ENCODE measurements around the gene KDM8. TPM values are rescaled to one million over a fixed set of nuclear protein-coding genes. Genes with fewer than 3 reads are reported as not detected.
"Not testable (repeated sequence)": the region's sequence is repeated elsewhere in the genome, so short reads cannot be mapped to it uniquely, and the experiment has no call there.

KDM8 gene
- polyA plus RNA-seq, 1 experiment: 2.5 TPM

- Histone ChIP-seq H3K4me3 (ENCODE audit: low read depth, low read length) (no peak overlapping the region), H3K27me3 (ENCODE audit: control insufficient read depth, insufficient read depth, low read length) (peaks cover 8% of the 10 kb centered on the region), H3K9me3 (ENCODE audit: control insufficient read depth, insufficient read depth, low read length) (no peaks in the 10 kb centered on the region), H3K27ac (ENCODE audit: low read depth, low read length) (no peak overlapping the region)
- CTCF ChIA-PET: no interaction called here
- POLR2A ChIA-PET: no interaction called here
- no peak for TF ChIP-seq CTCF (IDR thresholded peaks at IDR 0.05; ENCODE audit: low read depth, low read length)
- no peak for DNase-seq (ENCODE audit: low read depth, low spot score)
Observed at GRCh38 chr16:27195941-27196595, 7.3 kb upstream of the KDM8 start.

- no peak for DNase-seq (ENCODE audit: low read depth, low spot score)
- no peaks in the 10 kb centered on the region for H3K9me3 ChIP-seq (ENCODE audit: control insufficient read depth, insufficient read depth, low read length)
- H3K27me3 ChIP-seq (ENCODE audit: control insufficient read depth, insufficient read depth, low read length): peaks cover 5% of the 10 kb centered on the region
- CTCF ChIA-PET: no interaction called here
- no peak for TF ChIP-seq CTCF (IDR thresholded peaks at IDR 0.05; ENCODE audit: low read depth, low read length)
- POLR2A ChIA-PET: no interaction called here
- H3K27ac ChIP-seq (ENCODE audit: low read depth, low read length): no peak overlapping the region
- no peak overlapping the region for H3K4me3 ChIP-seq (ENCODE audit: low read depth, low read length)
Observed at GRCh38 chr16:27197004-27197403, 6.3 kb upstream of the KDM8 start.

- Histone ChIP-seq H3K9me3 (ENCODE audit: control insufficient read depth, insufficient read depth, low read length) (no peaks in the 10 kb centered on the region), H3K4me3 (ENCODE audit: low read depth, low read length) (no peak overlapping the region), H3K27ac (ENCODE audit: low read depth, low read length) (no peak overlapping the region), H3K27me3 (ENCODE audit: control insufficient read depth, insufficient read depth, low read length) (no peaks in the 10 kb centered on the region)
- POLR2A ChIA-PET: no interaction called here
- TF ChIP-seq CTCF (IDR thresholded peaks at IDR 0.05; ENCODE audit: low read depth, low read length): no peak
- DNase-seq (ENCODE audit: low read depth, low spot score): no peak
- CTCF ChIA-PET: interaction anchor here (0.5 to 2.4 kb wide), 2 partner anchors 19 to 89 kb away, joined by 12 to 15 read pairs; no protein-coding TSS in a partner anchor
Observed at GRCh38 chr16:27198451-27199234, 4.7 kb upstream of the KDM8 start.

- Histone ChIP-seq H3K4me3 (ENCODE audit: low read depth, low read length) (no peak overlapping the region), H3K27ac (ENCODE audit: low read depth, low read length) (no peak overlapping the region), H3K27me3 (ENCODE audit: control insufficient read depth, insufficient read depth, low read length) (no peaks in the 10 kb centered on the region), H3K9me3 (ENCODE audit: control insufficient read depth, insufficient read depth, low read length) (no peaks in the 10 kb centered on the region; the same call in 1 of the 2 replicates)
- no peak for TF ChIP-seq CTCF (IDR thresholded peaks at IDR 0.05; ENCODE audit: low read depth, low read length)
- no peak for DNase-seq (ENCODE audit: low read depth, low spot score)
- ChIA-PET CTCF (interaction anchor here (0.5 to 2.4 kb wide), 2 partner anchors 20 to 89 kb away, joined by 12 to 15 read pairs; no protein-coding TSS in a partner anchor), POLR2A (no interaction called here)
Observed at GRCh38 chr16:27199235-27199586, 4.1 kb upstream of the KDM8 start.

GRCh38 chr16:27199736-27200135 lies 3.6 kb upstream of the KDM8 start:
- ChIA-PET POLR2A (no interaction called here), CTCF (interaction anchor here (2.4 kb wide), 1 partner anchor 20 kb away, joined by 15 read pairs; no protein-coding TSS in a partner anchor)
- Histone ChIP-seq H3K27me3 (ENCODE audit: control insufficient read depth, insufficient read depth, low read length) (no peaks in the 10 kb centered on the region), H3K27ac (ENCODE audit: low read depth, low read length) (no peak overlapping the region), H3K9me3 (ENCODE audit: control insufficient read depth, insufficient read depth, low read length) (no peaks in the 10 kb centered on the region; the same call in 1 of the 2 replicates), H3K4me3 (ENCODE audit: low read depth, low read length) (no peak overlapping the region)
- TF ChIP-seq CTCF (IDR thresholded peaks at IDR 0.05; ENCODE audit: low read depth, low read length): no peak
- no peak for DNase-seq (ENCODE audit: low read depth, low spot score)

- POLR2A ChIA-PET; H3K4me3 ChIP-seq (ENCODE audit: low read depth, low read length); H3K9me3 ChIP-seq (ENCODE audit: control insufficient read depth, insufficient read depth, low read length); H3K27me3 ChIP-seq (ENCODE audit: control insufficient read depth, insufficient read depth, low read length); H3K27ac ChIP-seq (ENCODE audit: low read depth, low read length); CTCF ChIA-PET; DNase-seq (ENCODE audit: low read depth, low spot score): not testable (repeated sequence)
Observed at GRCh38 chr16:27200914-27201313, 2.4 kb upstream of the KDM8 start.
